EH (cell line): ENCODE measurements around the gene STOML1.

Experiments
- DNase-seq: peaks from one replicate; pipeline ENCODE4 v3.0.0-alpha.2; 2015; ENCODE audit warnings: low read depth

STOML1 gene, protein sequence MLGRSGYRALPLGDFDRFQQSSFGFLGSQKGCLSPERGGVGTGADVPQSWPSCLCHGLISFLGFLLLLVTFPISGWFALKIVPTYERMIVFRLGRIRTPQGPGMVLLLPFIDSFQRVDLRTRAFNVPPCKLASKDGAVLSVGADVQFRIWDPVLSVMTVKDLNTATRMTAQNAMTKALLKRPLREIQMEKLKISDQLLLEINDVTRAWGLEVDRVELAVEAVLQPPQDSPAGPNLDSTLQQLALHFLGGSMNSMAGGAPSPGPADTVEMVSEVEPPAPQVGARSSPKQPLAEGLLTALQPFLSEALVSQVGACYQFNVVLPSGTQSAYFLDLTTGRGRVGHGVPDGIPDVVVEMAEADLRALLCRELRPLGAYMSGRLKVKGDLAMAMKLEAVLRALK

DNA sequence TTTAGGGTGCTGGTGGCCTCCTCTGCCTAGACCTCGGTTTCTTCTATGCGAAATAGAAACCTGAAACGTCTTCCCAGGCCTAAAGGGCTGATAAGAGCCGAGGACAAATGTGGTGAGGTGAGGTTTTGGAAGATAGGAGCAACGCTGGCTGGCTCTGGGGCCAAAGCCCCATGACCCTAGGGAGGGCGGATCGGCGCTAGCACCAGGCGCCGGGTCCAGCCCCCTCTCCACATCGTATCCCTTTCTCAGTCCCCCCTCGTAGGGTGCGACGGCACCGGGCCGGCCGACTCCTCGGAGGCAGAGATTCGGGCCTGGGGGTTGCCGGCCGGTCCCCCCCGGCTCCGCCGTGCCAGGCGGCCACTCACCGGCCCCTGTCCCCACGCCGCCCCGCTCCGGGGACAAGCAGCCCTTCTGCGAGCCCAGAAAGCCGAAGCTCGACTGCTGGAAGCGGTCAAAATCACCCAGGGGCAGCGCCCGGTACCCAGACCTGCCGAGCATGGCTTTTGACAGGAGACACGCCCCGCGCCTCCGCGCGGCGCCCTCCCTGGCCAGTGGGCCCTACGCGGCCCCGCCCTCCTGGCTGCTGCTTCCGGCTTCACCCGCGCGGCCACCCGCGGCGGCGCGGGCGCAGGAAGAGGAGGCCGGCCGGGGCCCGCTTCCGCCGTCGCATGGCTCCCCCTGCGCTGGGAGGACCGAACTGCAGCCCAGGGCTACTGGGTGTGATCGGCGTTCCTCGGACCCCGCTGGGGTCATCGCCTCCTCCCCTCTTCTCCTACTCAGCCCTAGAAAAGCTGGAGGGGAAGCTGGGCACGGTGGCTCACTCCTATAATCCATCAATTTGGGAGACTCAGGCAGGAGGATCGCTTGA, at the start of gene STOML1:
TSS of gene STOML1 (minus strand) at position 570 of the 868 bp plus-strand sequence. CDS start at position 498, 72 bp downstream.
- peak; percentile 92 for DNase-seq

DNA sequence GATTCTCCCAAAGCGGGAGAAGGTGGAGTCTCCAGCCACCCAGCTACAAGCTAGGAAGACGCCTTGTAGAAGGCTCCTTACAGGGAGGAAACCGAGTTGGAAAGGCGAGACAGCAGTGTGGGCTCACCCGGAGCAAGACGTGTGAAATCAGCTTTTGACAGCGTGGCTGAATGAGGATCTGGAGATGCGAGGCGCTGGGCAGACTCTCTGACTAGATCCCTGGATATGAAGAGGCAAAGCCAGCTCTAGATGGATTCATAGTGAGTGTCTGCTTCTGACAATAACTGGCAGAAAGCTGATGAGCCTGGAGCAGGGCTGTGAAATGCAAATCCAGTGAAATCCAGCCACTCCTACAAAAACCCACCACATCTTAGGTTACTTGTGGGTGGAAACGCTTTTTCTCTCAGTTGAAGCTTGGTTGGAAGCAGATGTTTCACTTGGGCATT, 49.2 kb upstream of the STOML1 start:
- DNase-seq, result no peak

DNA sequence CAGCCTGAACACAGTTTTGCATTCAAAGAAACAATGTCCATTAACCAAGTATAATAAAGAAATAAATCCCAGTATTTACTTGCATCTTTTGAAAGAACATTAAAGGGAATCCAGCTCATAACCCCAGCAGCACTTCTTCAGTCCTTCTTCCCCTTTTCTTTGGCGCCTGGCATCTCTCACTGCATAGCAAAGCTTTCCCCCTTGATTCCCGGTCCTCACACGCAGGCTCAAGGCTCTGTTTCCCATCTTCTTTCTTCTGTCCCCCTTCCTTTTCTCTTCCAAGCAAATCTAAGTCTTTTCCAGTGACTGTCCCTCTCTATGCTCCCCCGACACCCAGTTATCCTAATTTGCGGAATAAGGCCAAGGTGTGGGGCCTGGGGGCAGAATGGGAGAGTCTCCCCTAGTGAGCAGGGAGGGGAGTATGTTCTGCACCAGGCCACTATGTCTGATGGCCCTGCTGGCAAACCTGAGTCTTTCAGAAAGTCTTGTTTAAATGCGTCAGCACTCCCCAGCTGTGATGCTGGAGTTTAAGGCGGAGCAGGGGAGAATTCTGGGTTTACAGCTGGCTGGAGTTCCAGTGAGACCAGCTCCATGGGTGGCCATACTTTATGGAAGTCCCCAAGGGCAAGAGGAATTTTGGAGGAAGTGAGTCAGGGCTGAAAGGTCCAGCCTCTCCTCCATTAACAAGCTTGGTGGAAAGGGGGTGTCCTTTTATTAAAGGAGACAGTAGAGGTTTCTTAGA, 48.2 kb upstream of the STOML1 start:
- peak; percentile 99 for DNase-seq

DNA sequence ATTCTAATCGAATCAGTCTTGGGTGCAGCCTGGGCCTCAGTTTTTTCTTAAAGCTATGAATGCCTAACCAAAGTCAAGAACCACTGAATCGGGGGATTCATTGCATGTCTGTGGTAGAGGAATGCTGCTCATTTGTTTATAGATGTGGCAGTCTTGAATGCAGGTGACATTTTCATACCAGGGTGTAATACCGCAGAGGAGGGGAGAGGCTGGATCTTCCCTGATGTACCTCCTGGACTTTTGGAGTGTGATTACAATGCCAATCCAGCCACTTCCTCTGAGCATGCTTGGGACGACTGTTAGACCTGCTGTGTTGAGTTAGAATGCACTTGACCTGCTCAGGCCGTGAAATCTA, 47.5 kb upstream of the STOML1 start:
- no peak for DNase-seq

DNA sequence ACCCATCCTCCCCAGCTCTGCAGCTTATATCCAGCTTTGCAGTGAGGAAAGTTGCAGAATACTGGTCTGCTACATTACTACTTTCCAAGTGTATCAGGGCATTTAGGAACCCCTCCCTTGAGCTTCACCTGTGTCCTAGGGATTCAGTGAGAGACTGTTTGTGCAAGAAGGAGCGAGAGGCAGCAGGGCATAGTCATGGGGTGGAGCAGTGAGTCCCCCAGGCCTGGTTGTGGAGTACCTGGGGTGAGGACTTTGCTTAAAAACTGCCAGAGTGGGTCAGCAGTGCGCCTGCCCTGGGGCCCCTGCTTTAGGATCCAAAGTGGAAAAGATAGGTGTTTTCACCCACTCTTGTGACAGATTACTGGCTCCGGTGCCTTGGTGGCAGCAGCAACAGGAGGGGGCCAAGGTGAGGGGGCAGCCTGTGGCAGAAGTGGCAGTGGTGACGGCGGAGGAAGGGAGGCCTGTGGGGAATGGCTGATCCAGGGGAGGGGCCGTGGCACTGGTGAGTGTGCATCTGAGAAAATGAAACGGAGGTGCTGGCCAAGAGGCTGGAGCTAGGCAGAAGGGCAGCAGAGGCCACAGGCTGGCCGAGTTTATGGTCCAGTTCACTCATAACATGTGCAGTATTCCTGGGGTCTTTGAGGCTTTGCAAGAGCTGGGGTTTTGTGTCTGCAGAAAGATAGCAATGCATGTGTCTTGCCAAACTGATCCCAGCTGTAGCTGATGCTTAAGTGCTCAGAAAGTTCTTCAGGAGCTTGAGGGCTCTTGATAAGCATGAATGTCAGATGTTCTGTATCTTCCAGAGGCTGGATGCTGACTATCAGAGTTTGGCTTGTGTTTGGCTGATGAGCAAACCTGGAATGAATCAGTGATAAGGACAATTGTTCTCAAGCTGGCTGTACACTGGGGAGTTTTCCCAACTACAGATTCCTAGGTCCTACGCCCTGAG, 46.9 kb upstream of the STOML1 start:
- peak; percentile 58 for DNase-seq

DNA sequence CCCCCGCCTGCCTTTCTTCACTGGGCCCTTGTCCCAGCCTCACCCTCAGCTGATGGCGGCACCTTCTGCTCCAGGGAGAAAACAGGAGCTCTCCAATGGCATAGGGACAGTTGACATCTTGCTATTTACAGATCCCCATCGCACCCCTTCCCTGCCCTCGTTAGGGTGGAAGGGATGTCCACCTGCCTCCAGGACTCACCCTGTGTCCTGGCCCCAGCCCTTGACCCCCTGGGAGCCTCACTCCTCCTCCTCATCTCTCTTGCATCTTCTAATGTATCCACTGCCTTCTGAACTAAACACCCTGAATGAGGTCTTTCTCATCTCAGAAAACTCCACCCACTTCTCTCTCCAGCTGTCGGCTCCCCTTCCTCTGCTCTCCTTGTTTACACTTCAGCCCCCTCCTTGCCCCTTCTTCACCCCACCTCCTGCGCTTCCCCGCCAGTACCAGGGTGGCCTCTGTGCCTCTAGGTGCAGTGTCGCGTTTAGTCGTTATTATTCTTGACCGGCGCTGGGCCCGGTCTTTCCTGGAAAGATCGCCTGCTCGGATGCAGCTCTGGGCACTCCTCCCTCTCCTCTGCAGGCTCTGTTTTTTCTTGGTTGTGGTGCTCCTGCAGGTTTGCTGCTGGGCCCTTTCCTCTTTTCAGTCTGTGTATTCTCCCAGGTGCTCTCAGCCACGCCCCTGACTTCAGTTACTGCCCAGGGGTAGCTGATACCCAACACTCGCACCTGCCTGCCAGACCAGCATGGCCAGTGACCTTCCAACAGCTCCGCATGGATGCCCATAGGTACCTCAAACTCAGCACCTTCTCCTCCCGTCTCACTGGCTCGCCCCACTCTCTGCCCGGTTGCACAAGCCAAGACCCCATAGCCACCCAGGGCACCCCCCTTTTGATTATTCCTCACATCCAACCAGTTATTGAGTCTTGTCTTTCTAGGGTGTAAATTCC, 45.3 kb upstream of the STOML1 start:
- DNase-seq, result no peak

DNA sequence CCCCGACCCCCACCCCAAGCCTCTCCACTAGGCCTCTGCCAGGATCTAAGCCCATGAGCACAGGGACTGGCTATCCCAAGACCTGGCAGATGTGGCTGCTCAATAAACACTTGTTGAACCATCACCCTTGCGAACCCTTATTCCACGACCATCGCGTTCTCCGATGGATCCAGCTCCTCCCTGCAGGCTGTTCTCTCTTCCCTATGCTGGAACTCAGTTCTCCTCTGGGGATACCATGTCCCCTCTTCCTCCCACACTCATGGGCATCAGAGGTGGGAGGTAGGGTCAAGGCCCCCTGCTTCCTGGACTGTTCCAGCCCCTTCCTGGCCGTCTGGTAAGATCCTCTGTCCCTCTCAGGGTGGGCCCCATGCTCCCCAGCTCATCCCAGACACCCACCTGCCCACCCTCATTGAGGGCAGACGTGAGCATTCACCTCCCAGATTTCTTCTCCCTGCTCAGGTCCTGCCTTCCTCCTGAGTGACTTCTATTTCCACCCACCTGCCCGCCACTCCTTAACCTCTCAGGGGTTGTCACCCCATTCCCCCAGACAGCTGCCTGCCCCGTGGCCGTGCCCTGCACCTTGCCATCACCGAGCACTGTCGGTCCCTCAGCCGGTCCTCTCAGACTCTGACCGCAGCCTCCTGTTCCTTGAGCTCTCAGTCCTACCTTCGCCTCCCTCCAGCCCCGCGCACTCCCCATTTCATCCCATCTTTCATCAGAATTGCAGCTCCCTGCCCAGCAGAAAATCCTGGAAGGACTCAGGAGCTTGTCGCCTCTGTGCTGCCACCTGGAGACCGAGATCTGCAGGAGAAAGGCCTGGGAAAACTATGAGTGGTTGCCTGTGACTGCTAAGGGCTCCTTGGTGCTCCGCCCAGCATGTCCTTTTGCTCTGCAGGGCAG, 44.4 kb upstream of the STOML1 start:
- peak; percentile 74 for DNase-seq

DNA sequence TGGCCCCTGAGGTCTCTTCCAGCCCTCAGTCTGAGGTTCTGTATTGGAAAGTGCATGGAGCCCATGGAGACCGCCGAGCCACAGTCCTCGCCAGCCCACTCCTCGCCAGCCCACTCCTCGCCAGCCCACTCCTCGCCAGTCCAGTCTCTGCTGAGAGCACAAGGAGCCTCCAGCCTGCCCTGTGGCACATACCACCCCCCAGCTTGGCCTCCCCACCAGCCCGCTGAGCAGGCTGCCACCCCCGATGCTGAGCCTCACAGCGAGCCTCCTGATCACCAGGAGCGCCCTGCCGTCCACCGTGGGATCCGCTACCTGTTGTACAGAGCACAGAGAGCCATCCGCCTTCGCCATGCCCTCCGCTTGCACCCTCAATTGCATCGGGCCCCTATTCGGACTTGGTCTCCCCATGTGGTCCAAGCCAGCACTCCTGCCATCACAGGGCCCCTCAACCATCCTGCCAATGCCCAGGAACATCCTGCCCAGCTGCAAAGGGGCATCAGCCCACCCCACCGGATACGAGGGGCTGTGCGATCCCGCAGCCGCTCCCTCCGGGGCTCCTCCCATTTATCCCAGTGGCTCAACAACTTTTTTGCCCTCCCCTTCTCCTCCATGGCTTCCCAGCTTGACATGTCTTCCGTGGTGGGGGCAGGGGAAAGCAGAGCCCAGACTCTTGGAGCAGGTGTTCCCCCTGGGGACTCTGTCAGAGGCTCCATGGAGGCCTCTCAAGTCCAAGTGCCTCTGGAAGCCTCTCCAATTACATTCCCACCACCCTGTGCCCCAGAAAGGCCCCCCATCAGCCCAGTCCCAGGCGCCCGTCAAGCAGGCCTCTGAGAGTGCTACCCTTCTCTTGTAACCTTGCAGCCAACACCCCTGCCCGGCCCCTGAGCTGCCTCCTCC, 43.3 kb upstream of the STOML1 start:
- DNase-seq, result no peak

DNA sequence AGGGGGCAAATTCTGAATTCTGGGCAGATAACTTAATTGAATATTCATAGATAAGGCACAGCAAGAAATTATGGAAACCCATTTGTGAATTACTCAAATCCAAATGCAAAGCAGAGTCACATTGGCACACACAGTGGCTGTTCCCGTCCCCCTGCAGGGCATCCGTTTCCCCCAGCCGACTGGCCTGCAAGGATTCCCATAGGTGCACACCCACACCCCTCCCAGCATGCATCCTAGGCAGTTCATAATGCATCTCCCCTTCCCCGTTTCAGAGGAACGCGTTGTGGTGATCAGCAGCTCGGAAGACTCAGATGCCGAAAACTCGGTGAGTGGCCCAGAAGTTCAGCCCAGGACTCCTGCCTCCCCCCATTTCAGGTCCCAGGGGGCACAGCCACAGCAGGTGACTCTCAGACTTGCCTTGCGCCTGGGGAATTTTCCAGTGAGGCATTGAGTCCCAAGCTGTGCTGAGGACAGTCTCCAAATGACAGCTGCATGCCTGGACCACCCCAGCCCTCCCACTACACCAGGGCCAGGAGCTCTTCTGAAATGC, 42.2 kb upstream of the STOML1 start:
- no peak for DNase-seq

DNA sequence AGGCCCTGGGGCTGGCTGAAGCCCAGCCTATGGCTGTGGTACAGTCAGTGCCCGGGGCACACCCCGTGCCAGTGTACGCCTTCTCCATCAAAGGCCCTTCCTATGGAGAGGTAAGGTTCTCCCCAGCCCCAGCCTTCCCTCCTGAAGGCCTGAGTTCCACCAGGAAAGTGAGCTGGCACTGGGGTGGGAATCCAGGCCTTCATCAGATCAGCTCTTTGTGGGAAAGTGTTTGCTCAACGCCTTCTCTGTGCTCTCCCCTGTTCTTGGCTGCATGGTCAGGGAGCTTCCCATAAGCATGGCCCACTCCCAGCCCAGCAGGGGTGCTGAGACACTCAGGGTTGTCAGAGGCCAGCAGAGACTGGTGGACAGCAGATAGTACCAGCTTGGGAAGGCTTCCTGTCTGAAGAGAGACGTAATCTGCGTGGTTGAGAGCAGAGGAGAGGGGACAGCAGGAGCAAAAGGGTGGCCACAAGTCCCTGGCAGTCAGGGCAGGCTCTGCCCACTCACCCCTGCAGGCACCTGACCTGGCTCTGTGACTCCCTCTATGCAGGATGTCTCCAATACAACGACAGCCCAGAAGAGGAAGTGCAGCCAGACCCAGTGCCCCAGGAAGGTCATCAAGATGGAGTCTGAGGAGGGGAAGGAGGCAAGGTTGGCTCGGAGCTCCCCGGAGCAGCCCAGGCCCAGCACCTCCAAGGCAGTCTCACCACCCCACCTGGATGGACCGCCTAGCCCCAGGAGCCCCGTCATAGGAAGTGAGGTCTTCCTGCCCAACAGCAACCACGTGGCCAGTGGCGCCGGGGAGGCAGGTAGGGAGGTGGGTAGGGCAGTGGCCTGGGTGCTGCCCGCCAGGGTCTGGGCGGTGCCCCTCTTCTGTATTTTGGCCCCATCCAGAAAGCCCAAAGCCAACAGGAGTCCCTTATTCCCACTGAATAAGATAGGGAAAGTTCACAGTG, 40.8 kb upstream of the STOML1 start:
- no peak for DNase-seq

DNA sequence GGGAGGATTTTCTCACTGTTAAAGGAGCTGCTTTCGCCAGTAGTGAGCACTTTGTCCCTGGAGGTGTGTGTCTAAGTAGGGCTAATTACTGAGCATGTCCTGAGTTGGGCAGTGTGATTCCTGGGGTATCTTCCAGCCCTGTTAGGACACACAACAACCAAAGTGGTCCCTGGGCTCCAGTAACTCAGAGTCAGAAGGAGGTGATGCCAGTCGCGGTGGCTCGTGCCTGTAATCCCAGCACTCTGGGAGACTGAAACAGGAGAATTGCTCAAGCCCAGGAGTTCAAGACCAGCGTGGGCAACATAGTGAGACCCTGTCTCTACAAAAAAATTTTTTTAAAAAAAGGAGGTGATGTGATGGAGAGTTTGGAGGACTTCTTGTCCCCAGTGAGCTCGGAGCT, 40.0 kb upstream of the STOML1 start:
- no peak for DNase-seq

DNA sequence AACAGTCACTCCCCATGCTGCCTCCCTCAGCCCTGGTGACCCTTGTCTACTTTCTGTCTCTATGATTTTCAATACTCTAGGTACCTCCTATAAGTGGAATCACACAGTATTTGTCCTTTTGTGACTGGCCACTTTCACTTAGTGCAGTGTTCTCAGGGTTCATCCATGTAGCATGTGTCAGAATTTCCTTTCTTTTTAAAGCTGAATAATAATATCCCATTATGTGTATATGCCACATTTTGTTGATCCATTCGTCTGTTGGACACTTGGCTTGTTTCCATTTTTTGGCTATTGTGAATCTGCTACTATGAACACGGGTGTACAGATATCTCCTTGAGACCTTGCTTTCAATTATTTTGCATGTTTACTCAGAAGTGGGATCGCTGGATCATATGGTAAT, 36.6 kb upstream of the STOML1 start:
- no peak for DNase-seq

DNA sequence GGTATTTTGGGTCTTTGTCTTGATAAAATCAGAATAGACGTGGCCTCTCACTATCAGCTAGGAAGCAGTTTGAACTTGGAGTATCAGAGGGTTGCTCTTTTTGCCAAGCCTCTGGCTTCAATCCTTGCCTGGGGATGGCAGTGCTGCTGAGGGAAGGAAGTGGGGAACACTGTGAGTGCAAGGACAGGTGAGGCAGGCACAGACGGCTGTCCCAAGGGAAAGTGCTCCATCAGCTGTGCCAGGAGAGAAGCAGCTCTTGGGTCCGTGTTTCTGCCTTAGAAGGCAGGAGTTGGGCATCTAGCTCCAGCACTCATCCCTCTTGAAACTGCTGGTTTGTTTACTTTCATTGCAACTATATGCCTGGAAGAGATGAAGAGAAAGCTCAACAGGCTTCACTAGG, 35.6 kb upstream of the STOML1 start:
- no peak for DNase-seq

DNA sequence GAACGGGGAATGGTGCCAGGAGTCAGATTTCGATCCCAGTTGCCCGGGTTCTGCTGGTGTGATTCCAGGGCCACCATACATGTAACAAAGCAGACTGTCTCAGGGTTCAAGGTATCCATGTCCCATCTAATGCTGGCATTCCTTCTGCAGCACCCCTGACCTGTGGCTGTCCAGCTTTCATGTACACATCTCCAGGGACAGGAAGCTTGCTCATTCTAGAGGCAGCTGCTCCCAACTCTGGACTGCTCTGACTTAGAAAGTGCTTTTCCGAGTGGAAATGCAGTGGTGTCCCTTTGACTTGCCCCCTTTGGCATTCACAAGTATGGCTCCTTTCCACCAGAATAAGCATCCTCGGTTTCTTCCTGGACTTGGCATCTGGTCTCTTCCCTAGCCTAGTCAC, 33.3 kb upstream of the STOML1 start:
- peak; percentile 76 for DNase-seq

DNA sequence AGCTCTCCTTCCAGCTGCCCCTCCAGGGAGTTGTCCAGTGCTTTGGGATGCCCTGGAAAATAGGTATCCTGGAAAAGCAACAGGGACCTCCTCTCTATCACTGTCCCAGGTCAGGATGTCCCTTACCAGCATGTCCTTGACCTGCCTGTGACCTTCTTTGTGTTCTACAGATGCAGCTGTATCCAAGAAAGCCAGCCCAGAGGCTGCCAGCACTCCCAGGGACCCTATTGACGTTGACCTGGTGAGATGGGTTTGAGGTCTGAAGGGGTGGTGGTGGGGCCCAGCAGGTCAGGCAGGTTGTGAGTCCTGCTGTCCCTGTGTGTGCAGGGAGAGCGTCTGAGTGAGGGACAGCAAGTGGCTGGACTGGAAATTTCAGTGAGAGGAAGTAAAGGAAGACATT, 32.6 kb upstream of the STOML1 start:
- DNase-seq, result no peak

DNA sequence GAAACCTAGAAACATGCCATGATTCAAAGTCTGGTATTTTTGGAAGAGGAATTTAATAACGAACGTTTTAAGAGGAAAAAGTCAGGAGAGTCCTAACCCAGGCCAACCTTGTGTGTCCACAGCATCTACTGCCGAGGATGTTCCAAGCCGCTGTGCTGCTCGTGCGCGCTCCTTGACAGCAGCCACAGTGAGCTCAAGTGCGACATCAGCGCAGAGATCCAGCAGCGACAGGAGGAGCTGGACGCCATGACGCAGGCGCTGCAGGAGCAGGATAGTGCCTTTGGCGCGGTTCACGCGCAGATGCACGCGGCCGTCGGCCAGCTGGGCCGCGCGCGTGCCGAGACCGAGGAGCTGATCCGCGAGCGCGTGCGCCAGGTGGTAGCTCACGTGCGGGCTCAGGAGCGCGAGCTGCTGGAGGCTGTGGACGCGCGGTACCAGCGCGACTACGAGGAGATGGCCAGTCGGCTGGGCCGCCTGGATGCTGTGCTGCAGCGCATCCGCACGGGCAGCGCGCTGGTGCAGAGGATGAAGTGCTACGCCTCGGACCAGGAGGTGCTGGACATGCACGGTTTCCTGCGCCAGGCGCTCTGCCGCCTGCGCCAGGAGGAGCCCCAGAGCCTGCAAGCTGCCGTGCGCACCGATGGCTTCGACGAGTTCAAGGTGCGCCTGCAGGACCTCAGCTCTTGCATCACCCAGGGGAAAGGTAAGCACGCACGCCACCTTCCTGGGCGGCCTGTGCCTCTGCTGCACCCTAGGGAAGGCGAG, 30.8 kb upstream of the STOML1 start:
- no peak for DNase-seq
